SKM-1 (cell line): Measurements from ENCODE around the gene PPP2R5E.

ENCODE experiments used
- DNase-seq: peaks from one replicate; lab custom pipeline; 2025; ENCODE audit not compliant: unreplicated experiment; lab: John Stamatoyannopoulos, UW

Gene PPP2R5E

DNA sequence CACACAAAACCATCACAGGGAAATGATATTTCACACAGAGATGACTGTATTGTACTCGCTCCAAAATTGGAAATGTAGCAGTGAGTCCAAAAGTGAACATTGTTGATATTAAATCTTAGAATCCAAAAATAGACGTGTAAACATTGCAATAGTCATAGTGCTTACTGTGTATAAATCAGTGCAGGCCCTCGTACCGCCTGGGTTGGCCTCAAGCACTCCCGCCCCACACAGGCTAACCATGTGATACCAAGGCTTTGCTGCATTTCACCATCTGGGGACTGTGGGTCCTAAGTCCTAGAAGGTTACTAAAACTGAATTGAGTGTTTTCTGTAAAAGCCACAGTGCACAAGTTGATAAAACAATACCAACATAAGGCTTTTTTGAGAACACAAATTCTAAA, 107.3 kb downstream of the PPP2R5E start:
- no peak for DNase-seq

DNA sequence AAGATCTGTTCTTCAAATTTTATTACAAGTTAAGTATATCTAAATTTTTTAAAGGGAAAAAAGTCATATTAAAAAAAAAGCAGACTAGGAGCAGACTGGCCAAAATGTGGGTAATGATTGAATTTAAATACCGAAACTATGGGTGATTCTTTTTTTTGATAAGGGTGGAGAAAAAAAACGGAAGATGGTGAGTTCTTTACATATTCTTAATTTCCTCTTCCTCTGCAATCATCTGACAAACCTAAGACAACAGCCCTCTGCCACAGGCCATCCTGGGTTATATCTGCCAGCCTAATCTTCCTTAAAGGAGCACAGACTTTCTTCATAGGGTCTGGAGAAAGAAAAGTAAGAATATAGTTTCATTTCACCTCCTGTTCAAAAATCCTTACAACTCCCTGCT, 108.0 kb downstream of the PPP2R5E start:
- no peak for DNase-seq

DNA sequence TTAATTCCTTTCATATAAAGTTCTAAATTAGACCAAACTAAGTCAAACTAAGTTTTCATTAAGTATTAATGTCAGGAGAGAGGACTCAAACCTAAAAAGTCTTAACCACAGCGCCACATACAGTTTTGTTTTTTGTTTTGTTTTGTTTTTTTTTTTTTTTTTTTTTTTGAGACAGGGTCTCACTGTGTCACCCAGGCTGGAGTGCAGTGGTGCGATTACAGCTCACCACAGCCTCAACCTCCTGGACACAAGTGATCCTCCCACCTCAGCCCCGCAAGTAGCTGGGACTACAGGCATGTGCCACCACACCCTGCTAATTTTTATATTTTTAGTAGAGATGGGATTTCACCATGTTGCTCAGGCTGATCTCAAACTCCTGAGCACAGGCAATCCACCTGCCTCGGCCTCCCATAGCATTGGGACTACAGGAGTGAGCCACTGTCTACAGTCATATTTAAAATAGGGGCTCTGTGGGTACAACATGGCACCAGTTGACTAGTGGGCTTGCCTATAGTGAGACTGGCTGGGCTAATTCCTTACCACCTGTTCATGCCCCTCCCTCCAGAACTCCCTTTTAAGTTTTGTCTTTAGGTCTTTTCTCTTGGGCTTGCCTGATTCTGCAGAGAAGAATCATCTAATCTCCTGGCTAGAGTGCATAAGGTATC, 110.2 kb downstream of the PPP2R5E start:
- no peak for DNase-seq

DNA sequence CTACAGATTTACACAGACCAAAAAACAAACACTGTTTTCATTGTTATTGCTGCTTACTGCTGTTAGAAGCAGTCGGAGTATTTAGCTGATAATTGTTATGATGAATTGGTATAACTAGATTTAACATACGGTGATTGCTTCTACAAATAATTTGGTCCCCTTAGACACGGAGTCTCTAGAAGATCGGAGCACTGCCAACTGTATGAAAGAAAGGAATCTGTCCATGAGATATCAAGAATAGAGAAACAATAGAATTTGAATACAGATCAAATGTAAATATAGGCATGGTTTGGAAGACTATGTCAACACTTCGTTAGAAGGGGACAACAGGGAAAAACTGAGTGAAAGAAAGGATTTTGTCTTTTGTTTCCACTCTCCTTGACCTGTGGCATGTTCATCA, 110.9 kb downstream of the PPP2R5E start:
- no peak for DNase-seq

DNA sequence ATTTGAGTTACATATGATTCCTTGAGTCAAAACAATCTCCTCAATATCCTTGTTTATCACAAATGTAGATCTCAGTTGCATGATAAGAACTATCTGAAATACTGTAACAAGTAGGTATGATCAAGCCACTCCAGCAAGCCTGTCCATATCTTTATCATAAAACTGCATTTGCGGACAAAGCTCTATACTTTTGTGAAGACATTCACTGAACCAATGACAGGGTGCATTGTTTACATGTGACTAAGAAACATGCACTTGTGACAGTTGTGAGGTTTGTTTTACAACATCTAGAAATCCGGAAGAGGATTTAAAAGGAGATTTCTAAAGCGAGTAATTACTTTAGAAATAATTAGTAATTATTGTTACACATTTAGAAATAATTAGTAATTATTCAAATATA, 111.7 kb downstream of the PPP2R5E start:
- no peak for DNase-seq

DNA sequence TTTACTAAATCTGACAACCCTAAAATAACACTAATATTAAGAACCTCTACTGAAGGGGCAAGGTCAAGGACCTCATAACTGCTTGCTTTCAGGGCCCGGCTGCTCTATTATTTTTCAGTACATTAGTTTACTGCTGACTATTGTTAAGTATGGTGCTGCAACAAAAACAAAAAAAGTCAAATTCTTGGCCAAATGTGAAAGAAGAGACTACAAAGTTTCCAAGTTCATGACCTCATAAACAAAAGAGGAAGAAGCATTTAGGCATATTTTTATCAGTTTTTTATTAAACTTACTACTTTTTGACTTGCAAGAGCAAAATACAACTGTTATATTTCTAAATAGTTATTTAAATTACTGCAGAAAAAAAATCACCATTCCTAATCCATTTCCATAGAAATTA, 114.7 kb downstream of the PPP2R5E start:
- DNase-seq, result no peak

DNA sequence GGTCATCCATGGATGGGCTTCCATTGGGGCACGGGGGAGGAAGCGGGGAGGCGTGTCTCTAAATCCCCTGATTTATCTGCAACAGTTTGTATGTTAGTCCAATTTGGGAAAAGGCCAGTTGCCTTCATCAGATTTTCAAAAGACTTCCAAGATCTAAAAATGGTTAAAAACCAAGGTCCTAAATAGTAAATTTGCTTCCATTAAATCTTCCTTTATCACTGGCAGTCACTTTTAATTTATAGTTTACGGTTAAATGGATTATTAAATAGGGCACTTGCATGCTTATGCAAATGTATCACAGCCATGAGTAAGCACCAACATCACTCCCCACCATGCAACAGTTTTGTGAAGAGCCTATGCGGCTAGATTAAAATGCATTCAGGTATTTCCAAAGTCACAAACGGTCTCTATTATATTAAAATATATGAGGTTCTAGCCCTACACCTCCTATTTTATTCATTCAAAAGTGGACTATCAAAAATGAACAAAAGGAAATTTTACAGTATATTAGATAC, 116.3 kb downstream of the PPP2R5E start:
- no peak for DNase-seq

DNA sequence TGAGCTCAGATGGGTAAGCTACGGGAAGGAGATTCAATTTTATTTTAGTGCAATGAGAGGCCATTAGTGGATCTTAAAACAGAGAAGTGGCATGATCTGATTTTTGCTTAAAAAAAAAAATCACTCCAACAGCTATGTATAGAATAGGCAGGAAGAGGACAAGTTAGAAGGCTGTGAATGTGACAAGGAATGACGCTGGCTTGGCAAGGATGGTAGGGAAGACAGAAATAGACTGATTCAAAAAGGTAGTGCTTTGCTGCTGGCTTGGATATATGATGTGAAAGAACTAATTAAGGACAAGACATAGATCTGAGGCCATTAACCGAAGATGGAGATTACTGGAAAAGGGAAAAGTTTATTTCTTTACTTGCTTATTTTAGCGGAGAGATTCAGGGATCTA, 119.3 kb downstream of the PPP2R5E start:
- DNase-seq, result no peak

DNA sequence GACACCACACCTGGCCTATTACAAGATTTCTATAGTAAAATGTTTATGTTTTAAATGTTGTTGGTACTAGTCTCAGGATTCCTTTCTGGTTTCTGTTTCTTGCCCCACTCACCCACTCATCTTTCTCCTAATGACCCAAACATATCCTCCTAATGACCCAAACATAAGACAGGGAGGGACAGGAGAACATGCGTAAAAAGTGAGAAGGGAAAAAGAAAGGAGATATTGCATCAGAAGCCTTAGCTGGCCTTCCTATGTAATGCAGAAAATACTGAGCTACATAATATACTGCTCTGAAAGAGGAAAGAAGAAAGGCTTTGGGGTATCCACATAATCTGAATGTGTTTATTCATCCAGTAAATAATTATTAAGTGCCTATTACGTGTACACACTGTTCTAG, 119.8 kb downstream of the PPP2R5E start:
- DNase-seq, result no peak

DNA sequence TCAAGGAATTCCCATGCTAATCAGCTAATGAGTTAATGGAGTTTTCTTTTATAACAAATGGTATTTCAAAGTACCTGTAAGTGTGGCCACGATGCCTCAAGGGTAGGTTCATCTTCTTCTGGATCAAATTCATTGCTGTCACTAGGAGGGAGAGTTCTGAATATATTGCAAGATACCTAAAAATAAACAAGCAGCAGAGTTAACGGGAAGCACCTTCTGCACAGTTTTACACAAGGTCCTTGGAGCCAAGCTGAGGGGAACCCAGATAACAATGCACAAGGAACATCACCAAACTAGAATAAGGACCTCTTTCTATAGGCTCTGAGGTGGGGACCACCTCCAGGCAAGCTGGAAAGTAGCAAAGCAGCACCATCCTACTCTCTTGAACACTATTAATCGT, 121.3 kb downstream of the PPP2R5E start:
- no peak for DNase-seq

DNA sequence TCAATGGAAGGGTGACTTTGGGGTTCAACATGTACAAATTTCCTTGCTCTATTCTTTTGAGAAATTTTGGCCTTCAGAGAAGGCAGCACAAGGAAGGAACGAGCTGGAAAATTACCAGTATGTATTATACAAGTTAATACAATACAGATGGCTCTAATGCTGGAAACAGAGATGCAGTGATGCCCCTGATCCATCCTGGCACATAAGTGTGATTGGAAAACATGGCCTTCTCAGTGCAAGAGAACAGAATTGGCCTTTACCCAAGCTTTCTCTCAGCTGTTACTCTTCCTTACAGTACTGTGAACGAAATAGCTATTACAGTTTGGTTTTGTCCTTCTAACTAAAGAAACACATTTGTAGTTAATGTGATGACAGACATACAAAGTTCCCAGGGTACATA, 122.0 kb downstream of the PPP2R5E start:
- DNase-seq, result no peak

DNA sequence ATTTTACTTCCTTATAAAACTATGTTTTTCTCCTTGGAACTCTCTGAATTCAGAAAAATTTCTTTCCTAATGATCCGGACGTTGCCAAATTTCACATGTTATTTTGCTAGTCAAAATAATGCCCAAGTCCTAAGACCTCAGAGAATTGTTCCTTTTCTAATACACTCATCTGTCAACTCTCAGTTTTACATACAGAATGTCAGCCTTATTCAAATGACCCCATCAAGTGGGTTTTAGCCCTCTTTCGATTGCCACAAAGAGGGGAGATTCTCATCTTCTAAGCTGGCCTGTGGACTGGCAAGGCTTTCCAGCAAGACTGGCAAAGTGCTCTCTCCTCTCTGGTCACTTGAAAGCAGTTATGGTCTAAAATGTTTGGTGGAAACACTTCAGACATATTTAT, 125.2 kb downstream of the PPP2R5E start:
- no peak for DNase-seq

DNA sequence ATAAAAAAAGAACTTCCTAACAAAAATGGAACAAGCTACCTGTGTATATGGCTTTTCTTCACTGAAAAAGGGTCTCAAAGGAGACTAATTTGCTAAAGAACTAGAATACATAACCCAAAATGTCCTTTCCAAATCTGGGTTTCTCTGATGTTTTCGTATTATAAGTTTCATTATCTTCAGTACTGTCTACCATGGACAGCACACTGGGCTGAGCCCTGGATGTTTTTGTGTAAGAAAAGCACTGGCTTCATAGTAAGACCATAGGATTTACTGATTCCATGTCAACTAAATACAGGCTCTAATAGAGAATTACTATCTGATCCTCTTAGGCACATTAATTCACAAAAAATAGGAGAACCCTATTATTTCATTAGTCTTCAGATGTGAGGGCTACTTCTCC, 130.2 kb downstream of the PPP2R5E start:
- DNase-seq, result no peak

DNA sequence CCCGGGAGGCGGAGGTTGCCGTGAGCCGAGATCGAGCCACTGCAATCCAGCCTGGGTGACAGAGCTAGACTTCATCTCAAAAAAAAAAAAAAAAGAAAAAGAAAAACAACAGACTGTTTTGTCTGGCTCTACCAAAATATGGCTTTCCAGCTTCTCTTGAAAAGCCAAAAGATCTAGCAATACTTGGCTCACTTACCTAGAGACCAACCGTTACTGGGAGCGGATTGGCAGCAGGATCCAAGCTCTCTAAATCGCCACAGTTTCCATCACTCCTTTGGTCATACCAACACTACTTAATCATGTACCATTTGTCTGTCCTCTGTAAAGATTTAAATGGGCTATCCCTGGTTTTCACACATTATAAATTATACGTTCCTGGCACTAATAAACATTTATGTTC, 136.8 kb downstream of the PPP2R5E start:
- DNase-seq, result no peak

DNA sequence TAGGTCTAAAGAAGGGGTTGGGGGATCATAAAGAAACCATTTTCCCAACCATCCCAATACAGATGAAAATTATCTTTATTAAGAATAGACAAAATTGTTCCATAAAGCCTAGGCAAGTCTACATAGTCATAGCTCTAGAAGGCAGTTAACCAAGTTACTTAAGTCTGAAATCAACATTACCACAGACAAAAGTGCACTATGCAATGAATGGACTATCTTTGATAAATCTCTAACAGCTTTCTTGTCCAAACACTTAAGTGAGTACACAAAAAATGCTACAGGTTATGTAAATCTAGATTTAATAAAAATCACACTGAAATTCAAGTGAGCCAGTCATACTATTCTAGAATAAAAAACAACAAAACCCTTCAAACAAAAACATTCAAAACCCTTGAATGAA, 137.5 kb downstream of the PPP2R5E start:
- DNase-seq, result no peak

DNA sequence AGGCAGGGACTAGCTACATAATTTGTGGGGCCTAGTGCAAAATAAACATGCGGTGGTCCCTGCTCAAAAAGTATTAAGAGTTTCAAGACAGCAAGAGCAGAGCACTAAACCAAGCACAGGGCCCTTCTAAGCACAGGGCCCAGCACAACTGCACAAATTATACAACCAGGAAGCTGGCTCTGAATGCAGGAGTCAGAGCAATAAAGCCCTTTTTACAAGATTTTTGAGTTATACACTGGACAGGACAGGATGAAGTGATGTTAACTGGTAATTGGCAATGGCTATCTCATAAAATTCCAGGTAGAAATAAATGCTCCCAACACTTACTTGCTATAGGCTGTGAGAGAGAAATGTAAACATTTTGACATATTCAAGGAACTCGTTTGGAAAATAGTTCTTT, 138.3 kb downstream of the PPP2R5E start:
- no peak for DNase-seq

DNA sequence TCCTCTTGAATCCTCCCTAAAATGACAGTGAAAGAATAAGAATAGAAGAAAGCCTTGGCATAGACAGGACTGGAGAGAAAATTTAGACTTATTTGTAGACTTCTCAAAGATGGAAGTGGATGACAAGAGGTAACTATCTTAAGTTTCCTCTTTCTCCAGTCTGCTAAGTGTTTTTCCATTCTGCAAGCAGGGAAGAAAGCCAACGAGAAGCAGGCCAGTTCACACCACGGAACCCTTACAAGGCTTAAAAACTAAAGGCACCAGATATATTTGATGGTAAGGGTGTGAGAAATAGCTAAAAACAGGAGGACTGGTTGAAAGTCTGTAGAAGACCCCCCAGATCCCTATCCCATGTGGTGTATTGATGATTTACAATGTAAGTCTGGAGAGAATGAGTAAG, 141.5 kb downstream of the PPP2R5E start:
- no peak for DNase-seq

DNA sequence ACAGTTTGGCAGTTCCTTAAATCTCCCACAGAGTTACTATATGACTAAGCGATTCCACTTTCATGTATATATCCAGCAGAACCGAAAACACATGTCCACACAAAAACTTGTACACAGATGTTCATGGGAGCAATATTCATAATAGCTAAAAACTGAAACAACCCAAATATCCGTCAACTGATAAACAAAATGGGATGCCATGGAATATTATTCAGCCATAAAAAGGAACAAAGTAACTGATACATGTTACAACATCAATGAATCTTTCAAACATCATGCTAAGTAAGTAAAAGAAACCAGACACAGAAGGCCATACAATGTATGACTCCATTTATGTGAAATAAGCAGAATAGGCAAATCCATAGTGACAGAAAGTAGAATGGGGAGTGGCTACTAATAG, 144.2 kb downstream of the PPP2R5E start:
- no peak for DNase-seq

DNA sequence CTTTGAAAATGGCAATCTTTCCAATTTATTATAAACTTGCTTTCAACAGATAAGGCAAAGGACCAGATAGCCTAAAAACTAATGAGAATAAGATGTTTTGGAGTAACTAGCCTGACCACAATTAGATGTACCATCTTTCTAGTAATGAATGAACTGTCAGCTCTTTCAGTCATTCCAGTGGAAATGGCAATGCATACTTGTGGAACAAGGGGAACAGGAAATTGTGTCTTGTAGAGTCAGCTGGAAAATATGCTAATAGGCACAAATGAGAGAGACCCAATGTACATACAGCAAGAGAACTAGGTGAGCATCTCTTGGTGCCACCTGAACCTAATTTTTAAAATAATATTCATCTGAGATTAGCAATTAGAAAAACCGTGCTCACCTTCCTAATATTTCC, 148.3 kb downstream of the PPP2R5E start:
- no peak for DNase-seq

DNA sequence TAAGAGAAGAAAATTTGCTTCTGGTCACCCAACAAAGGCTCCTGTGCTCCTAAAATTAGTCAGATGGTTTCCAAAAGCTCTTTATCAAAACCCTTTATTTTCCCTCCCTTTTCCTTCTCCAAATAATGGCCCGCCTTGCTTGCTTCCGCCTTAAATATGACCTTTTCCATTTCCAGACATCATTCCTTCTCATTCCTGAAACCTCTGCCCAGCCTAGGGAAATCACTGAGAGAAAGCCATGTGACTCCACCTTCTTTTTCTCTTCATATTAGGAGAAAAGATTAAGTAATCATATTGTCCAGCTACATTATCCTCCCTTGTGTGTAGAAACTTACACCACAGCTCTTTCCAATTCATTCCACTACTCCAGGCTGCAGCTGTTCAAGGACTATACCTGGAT, 148.7 kb downstream of the PPP2R5E start:
- no peak for DNase-seq

DNA sequence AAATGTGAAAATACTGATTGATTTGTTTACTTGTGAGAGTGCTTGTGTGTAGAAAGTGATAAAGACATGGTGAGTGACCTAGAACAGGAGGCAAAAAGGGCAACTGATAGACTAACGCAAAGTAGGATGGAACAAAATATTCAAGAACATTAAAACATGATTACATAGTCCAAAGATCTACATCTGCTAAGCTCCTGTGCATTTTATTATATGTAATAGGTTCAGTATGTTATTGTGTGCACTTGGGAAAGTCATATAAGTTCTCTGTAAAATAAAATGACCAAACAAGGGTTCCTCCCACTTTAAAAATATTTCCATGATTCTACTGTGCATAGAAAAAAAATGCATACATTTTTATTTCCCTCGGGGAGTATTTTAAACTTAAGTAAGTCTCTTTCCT, 150.2 kb downstream of the PPP2R5E start:
- DNase-seq, result no peak

DNA sequence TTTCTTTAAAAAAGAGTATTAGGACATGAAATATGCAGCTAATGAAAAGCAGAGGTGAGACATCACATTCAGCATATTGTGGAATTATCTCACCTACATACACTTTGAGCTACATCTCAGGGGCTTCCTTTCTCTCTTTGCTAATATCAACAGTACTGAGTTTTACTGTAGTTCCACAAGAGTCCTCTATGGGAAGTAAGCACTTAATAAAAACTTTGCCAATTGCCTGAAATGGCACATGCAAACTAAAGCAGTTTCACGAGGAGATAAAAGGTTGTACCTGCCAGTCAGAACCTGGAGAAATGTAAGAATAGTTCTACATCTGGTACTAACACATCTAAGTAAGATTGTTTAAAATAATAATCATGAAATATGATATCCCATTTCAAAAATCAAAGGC, 150.9 kb downstream of the PPP2R5E start:
- DNase-seq, result no peak

DNA sequence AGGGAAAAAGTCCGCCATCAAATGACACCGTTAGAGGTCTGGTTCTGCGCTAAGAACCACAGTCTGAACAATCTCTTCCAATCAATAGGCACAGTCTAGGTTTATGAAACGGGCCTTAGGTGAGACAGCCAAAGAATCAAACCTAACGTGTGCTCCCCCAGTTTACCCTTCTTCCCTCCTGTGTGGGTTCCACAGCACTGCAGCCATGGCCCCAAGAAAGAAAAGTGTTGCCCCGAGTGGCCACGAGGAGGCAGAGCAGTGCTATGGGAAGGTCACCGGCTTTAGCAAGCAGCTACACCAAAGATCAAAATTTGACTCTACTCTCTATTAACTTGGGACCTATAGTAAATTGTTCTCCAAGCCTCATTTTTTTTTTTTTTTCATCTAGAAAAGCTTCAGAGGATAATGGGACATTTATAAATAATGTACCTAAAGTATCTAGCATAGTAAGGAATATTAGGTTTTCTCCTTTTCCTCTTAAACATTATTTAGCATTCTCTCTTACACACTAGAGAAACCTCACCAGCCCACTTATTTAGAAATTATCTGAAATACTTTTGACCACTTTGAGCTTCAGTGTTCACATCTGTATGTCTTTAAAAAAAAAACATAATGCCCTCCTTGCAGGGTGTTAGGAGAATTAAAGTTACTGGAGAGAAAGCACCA, 154.3 kb downstream of the PPP2R5E start:
- no peak for DNase-seq
